Stimulated activated naive CD4-positive, alpha-beta T cell (primary cell): ENCODE measurements around the gene DOCK3.

Source experiments
- DNase-seq, 6 experiments: peaks; one replicate each; lab custom pipeline; 2025; lab: John Stamatoyannopoulos, UW

The DOCK3 gene, protein sequence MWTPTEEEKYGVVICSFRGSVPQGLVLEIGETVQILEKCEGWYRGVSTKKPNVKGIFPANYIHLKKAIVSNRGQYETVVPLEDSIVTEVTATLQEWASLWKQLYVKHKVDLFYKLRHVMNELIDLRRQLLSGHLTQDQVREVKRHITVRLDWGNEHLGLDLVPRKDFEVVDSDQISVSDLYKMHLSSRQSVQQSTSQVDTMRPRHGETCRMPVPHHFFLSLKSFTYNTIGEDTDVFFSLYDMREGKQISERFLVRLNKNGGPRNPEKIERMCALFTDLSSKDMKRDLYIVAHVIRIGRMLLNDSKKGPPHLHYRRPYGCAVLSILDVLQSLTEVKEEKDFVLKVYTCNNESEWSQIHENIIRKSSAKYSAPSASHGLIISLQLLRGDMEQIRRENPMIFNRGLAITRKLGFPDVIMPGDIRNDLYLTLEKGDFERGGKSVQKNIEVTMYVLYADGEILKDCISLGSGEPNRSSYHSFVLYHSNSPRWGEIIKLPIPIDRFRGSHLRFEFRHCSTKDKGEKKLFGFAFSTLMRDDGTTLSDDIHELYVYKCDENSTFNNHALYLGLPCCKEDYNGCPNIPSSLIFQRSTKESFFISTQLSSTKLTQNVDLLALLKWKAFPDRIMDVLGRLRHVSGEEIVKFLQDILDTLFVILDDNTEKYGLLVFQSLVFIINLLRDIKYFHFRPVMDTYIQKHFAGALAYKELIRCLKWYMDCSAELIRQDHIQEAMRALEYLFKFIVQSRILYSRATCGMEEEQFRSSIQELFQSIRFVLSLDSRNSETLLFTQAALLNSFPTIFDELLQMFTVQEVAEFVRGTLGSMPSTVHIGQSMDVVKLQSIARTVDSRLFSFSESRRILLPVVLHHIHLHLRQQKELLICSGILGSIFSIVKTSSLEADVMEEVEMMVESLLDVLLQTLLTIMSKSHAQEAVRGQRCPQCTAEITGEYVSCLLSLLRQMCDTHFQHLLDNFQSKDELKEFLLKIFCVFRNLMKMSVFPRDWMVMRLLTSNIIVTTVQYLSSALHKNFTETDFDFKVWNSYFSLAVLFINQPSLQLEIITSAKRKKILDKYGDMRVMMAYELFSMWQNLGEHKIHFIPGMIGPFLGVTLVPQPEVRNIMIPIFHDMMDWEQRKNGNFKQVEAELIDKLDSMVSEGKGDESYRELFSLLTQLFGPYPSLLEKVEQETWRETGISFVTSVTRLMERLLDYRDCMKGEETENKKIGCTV (N-terminal part only)

DNA sequence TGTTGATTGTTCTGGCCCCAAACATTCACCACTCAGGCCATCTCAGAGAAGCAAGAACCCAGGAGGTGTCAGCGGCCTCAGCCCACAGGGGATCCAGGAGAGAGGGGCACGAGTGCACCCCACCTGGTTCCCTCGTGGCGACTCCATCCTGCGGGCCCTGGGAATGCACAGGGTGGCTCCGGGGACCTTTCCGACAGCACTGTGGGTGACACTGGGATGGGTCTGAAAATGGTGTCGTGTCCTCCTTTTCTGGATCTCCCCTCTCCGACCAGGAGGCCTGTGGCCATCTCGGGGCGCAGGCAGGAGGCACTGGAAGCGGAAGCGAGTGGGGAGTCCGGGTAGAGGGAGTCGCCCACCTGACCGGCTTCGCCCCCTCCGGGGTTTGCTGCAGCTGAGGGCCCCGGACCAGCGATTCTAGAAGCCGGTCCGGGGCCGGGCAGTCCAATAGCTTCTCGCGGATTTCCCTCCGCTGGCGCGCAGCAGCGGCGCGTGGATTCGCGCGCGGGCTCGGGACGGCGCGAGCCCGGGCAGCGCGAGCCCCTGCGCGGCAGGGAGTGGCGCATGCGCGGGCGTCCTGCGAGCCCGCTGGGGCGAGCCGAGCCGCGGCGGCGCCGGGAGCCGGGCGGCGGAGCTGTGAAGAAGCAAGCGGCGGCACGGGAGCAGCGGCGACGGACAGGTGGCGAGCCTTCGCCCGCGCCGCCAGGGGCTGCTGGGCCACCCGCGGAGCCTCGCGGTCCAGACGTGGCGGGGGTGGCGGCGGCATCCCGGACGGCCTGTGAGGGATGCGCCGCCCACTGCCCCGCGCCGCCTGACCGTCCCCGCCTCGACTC lies at the start of gene DOCK3:
Gene DOCK3, plus strand, starts transcription at position 579 of the 830 bp plus-strand sequence. CDS start 337 bp downstream, outside the sequence.
- peak; percentile 30 to 68 (median 44) for DNase-seq

DNA sequence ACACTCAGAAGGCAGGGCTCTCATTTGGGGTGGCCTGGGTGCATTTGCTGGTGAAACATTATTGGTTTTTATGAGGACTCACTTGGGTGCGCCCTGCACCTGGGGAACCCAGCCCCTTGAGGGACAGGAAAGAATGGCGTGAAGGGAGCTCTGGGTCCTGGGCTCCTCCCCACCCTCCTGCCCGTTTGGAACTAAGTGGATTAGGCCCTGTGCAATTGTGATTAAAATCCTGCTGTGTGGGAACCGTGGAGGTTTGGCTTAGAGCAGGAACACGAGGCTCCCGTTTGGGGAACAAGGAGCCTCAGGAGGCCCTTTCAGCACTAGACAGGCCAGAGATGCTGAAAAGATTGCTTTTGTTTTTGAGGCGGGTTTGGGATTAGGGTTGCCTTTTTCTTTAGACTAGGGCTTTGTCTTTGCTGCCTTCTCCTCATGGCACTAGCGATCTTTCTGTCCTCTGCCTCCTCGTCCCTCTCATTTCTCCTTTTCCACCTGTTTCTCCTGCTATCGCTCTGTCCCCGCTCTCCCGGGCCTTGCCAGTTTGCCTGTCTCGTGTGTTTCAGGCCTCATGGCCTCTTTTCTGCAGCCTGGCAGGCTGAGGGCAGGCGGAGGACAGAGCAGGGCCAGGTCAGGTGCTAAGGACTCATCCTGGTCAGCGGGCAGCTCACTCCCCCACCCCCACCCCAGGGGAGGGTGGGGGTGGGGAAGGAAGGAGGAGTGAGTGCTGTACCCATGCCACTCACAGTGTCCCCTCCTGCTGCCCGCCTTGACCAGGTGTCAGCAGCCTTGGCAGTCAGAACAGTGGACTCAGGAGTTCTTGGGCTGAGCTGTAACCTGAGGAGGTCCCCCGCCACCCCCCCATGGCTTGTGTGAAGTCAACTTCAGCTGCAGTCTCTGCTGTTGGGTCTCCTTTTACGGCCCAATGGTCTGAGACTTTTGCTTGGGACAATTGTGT lies 49.2 kb upstream of the DOCK3 start:
- no peak for DNase-seq

DNA sequence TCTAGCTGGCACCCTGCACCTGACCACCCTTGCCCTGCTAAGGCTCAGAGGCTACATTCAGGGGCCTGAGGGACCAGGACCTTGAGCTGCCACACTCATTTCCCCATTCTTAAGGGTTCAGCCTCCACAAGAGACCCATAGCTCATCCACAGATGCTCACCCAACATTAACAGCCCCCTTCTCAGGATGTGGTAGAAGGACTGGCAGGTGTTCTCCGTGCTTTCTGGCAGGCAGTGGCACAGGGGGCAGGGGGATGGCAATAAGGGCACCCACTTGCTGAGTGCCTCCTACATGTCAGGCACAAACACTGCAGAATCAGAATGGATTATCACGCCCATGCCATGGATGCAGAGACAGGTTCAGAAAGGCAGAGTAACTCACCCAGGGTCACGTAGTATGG lies 48.3 kb upstream of the DOCK3 start:
- DNase-seq: no peak

DNA sequence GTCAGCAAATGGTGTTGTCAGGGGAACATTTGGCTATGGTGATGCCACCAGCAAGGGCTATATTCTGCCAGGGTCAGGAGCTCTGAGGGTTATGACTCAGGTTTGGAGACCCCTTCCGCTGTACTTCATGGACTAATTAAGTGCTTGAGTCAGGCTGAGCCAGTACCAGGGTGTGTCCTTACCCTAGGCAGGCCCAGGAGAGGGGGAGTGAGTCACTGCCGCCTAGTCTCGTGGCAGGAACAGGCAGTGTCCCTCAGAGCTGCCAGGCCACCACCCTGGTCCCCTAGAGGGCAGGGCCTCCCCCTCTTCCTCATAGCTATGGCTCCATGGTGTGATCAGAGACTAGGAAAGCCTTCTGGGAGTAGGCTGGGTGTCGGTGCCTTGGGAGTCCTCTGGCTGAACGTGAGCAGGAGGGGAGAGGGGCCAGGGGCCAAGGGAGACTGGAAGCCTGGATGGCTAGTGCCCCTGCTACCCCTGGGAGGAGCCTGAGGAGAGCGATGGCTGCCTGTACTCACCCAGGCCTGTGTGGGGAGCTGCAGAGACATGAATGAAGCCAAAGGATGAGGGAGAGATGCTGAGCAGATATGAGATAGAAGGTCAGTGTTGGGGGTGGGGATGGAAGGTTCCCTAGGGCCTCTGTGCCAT lies 47.2 kb upstream of the DOCK3 start:
- DNase-seq: no peak

DNA sequence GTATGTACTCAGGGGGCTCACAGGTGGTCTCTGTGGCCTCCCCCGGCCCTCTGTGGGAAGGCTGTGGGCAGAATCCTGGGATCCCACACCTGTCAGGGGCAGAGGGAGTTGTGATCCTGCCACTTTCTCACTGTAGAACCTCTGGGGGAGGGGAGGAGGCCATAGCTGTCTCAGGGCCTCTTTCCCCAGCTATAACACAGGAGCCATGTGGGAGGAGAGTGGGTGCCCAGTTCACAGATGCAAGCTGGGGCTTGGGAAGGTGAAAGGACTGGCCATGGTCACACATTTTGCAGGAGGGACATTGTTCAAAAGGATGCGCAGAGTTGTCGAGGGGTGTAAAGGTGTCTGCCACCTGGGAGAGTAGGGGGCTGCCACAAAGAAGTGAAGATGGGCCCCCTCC lies 46.1 kb upstream of the DOCK3 start:
- DNase-seq: no peak

DNA sequence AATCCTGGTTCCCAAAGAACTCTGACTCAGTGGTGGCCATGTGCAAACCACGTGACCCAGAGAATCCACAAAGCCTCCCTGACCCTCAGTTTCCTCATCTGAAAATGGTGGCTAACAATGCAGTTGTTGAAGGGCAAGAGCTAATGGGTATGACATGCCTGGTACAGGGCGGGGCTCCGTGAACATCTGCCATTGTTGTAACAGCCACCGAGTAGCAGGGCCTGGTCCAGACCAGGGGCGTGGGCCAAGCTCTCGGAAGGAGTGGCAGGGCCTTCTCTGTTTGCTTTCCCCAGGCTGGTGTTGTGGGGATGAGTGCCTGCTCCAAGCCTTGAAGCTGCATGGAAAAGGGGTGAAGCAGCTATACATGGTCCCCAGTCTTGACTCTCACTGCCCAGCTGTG lies 44.3 kb upstream of the DOCK3 start:
- DNase-seq: no peak

DNA sequence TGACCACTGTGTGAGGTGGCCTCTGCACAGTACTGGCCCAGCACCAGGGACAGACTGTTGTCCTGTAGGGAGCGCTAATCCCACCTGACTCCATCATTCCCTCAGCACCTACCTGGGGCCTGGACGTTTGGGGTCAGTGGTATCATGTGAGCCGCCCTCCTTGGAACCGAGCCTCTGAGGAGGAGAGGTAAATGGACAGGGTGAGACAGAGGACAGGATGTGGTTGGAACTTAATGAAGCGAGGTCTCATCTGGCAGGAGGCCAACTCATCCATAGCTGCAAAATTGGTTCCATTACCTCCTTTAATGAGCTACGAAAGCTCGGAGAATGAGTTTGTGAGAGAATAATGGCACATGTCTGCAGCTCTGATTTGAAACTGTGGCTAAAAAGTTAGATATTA lies 43.9 kb upstream of the DOCK3 start:
- DNase-seq: no peak

DNA sequence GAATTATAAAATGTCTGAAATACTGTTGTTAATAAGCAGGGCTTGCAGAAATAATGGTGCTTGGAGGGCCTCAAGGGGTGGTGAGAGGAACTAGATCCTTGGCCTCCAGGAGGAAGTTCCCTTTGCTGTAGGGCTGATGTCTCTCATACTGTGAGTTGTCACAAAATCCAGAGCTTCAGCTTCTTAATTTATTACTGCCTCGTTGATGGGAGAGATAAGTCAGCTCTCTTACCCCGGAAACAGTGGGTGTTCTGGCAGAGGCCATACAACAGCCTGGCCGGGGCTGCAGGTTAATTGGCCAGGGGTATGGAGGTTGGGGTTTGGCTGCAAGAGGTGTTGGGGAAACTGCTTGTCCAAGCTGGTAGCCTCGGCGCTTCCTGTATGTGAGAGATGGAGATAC lies 42.3 kb upstream of the DOCK3 start:
- DNase-seq: no peak

DNA sequence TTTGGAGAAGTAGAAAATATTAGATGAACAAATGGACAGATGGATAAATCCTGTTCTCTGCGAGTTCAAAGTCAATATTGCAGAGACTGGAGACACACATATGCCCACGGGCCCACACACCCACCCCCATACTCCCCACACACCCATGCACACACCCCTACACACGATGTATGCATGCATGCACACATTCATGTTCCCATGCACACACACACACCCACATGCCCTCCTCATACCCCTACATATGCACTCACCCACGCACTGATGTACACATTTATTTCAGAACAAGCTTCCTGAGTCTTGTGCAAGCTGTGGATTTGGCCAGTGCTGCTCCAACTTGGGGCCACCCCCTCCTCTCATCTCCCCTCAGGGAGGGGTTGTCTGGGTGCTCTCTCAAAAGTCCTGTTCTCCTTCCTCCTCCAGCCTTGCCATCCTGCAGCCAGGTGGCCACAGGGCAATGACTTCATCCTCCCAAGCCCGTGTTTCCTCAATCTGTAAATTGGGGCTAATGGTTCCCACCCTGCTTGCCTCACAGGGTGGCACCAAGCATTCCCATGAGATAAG lies 41.4 kb upstream of the DOCK3 start:
- no peak for DNase-seq

DNA sequence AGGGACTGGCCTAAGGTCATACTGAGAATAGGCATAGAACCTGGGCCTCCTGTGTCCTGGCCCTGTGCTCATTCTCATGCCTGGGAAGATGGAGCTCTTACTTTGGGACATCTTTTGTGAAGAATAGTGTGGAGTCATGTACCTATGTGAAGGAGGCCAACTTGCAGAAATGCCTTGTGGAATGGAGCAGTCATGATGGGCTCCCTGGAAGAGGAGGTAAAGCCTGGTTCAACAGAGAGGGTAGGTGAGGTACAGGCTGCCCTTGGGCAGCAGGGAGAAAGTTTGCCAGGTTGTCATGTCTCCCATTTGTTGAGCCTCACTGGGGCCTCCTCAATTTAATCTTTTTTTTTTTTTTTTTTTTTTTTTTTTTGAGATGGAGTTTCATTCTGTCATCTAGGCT lies 39.7 kb upstream of the DOCK3 start:
- no peak for DNase-seq

DNA sequence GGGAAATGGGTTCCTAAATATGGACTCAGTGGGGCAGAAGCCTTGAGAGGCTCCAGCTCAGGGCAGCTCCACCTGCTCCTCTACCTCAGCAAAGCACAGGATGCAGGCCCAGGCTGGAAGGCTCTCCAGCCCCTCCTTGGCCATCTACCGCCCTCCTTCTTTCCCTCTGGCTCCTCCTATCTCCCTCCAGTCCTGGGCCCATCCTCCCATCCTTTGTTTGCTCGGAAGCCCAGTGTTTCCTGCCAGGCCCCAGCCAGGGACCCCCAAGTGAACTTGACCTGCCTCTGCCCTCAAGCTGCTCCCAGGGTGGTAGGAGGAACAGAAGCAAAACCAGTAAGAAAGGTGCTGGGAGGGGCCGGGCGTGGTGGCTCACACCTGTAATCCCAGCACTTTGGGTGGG lies 37.7 kb upstream of the DOCK3 start:
- no peak for DNase-seq

DNA sequence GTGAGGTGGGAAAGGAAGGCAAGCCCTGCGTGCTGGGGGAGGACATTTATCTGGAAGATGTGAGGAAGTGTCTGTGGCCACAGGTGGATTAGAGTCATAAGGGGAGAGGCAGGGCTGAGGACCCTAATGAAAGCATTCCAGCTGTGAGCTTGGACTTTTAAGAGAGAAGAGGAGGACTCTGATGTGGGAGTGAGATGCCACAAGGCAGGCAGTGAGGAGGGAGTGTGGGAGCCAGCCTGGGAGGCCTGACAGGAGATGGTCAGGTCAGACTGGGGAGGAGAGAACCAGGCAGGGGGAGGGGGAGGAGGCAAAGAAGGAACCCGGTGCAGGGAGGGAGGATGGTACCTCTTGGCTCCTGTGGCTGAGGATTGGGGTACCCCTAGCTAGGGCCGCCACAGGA lies 36.8 kb upstream of the DOCK3 start:
- no peak for DNase-seq

DNA sequence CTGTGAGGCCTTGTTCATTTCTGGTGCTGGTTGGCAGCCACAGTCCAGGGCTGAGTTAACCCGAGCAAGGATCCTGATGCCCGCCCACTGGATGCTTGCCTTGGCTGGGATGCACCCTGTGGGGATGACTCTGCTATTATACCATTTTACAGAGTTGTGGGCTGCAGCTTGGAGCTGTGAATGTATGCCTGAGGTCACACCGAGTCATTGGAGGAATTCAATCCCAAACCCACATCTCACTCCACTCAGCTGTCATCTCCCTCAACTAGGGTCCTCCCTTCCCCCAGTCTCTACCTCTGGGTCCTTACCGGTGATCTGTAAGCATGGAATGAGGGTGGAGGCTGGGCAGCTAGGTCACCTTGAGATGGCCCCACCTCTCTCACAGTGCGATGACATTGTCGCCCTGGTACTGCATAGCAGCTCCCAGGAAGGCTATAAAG lies 35.7 kb upstream of the DOCK3 start:
- DNase-seq: no peak

DNA sequence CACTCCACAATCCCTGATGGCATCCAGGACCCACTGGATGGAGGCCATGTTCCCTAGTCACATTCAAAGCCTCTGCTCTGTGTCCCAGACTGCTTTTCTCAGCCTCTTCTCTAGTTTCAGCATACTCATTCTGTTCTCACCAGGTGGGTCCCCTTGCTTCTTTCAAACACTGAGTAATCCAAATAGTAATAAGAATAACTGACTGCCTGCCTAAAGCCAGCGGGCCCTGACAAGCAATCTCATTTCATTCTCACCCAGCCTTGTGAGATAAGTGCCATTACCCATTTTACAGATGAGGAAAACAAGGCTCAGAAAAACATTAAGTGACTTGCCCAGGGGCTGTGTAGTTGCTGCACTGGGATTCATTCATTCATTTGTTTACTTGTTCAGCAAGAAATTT lies 32.3 kb upstream of the DOCK3 start:
- no peak for DNase-seq

DNA sequence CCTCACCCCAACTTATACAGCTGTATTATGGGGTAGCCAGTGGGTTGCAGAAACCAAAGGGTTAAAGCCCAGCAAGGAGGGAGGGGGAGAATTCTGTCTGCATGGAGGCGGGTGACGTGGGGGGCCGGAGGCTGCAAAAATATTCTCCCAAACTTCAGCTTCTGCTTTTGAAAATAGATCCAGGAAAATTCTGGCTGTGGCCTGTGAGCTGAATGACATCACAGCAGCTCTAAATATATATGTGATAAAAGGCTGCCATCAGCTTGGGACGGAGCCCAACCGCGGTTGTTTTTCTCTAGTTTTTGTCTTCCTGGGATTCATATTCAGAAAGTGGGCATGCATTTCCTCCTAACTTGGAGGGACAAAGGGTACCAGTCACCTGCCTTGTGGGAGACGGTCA lies 30.2 kb upstream of the DOCK3 start:
- no peak for DNase-seq

DNA sequence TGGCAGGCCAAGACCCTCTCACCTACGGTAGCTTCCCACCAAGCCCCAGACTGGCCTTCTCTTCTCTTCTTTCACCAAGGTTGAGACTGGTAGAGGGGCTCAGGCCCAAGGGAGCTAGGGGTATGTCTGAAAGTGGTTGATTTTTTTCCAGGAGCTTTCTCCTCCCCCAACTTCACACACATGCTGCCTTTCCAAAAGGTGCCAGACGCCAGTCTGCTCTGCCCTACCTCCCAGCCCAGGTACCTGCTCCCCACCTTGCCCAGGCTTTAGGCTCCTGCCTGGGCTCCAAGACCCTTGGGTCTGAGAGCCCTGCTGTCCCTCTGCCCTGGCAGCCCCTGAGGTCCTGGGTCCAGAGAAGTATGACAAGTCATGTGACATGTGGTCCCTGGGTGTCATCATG lies 29.3 kb upstream of the DOCK3 start:
- DNase-seq: no peak

DNA sequence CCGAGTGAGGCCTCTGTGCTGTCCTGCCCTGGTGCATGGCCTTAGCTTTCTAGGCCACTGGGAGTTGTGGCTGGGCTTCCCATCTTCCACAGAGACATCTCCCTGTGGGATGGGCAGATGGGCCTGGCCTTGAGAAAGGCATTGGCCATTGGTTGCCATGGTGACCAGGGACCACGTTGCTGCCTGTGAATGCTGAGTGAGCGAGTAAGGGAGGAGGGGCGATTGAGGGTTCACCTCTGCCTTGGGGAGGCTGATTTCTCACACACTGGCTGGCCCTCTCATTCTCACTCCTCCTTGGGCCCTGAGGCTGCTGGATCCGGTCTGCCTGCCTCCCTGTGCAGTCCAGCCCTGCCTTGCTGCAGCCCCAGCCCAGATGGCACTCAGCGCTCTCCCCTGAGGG lies 26.4 kb upstream of the DOCK3 start:
- no peak for DNase-seq

DNA sequence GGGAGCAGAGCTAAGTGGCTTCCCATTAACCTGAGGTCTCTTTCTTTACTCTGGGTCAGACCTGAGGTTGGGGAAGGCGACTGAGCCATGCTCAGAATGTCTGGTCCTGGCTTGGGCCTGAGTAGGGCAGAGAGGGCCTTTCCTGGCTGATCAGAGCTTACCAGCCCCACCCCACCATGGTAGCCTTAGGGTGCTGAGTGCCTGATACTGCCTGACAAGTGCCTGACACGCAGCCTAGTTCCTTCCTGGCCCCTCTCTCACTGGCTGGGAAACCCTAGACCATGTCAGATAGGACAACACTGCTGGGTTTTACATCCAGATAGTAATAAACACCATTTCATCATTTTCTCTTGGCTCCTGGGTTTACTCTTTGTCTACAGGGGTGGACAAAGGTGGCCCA lies 25.8 kb upstream of the DOCK3 start:
- DNase-seq: no peak

DNA sequence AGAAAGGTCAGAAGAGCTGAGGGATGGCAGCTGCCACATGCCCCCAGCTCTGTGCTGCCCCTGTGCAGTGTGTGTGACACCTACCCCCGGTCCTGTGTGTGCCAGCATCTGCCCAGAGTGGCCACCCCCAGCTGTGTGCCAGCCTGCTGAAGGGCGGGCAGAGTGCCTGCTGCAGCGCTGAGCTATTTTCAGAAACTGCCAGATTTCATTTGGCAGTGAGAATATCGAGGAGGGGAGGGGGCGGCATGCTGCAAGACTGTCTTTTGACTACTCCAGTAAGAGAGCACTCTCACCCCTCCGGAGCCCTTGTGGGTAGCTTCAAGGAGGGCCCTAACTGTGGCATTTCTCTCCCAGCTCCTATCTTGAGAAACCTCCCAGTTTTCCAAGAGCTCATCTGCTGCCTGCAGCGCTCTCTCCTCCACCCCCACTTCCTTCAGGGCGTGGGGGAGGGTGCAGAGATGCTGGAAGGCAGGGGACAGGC lies 25.2 kb upstream of the DOCK3 start:
- DNase-seq: no peak
